DOHH2 (cell line): ENCODE data around the gene TIMM8B.

Experiments used
- H3F3A ChIP-seq: fragments of 200-600 bp; sonication (generic), shearing (Covaris generic); 2 replicates; pipeline ENCODE4 v1.6.0; 2016; ENCODE audit warnings: antibody characterized with exemption, mild to moderate bottlenecking; ENCODE audit not compliant: control insufficient read depth, insufficient read depth
- H3K27ac ChIP-seq: fragments of 200-600 bp; sonication (generic); 2 replicates; pipeline ENCODE4 v1.5.1; 2014; ENCODE audit warnings: low read depth, mild to moderate bottlenecking, low read length, moderate library complexity
- H3K27me3 ChIP-seq: fragments of 200-600 bp; sonication (generic); 2 replicates; pipeline ENCODE4 v1.6.1; 2014; ENCODE audit warnings: mild to moderate bottlenecking, low read length, mixed read lengths; ENCODE audit not compliant: control insufficient read depth
- H3K36me3 ChIP-seq: fragments of 200-600 bp; sonication (generic); 2 replicates; pipeline ENCODE4 v1.6.1; 2014; ENCODE audit warnings: mild to moderate bottlenecking, low read length, moderate library complexity, mixed read lengths; ENCODE audit not compliant: control insufficient read depth
- H3K4me1 ChIP-seq: fragments of 200-600 bp; sonication (generic); 2 replicates; pipeline ENCODE4 v1.6.1; 2014; ENCODE audit warnings: mild to moderate bottlenecking, low read length, mixed read lengths; ENCODE audit not compliant: control insufficient read depth
- H3K4me2 ChIP-seq: fragments of 200-600 bp; sonication (generic); 2 replicates; pipeline ENCODE4 v1.6.0; 2014; ENCODE audit warnings: mild to moderate bottlenecking, low read length, moderate library complexity
- H3K4me3 ChIP-seq: fragments of 200-600 bp; sonication (generic); 2 replicates; pipeline ENCODE4 v1.5.1; 2014; ENCODE audit warnings: mild to moderate bottlenecking, low read length, mixed read lengths
- H3K79me2 ChIP-seq: fragments of 200-600 bp; sonication (generic); 2 replicates; pipeline ENCODE4 v1.6.1; 2014; ENCODE audit warnings: mild to moderate bottlenecking, low read length, mixed read lengths; ENCODE audit not compliant: control insufficient read depth
- H3K9me2 ChIP-seq: fragments of 200-600 bp; sonication (generic); replicated peaks from 2 replicates; pipeline ENCODE4 v1.6.1; 2014; ENCODE audit warnings: mild to moderate bottlenecking, low read length, mixed read lengths; ENCODE audit not compliant: control insufficient read depth
- H3K9me3 ChIP-seq: fragments of 200-600 bp; sonication (generic); 2 replicates; pipeline ENCODE4 v1.6.1; 2014; ENCODE audit warnings: antibody characterized with exemption, low read length, mixed read lengths; ENCODE audit not compliant: control insufficient read depth, insufficient read depth
- H4K20me1 ChIP-seq: fragments of 200-600 bp; sonication (generic); 2 replicates; pipeline ENCODE4 v1.6.0; 2014; ENCODE audit warnings: low read depth, mild to moderate bottlenecking, antibody characterized with exemption, low read length, moderate library complexity; ENCODE audit not compliant: control insufficient read depth, insufficient read depth
- CTCF ChIP-seq: fragments of 200-600 bp; sonication (generic); IDR thresholded peaks from one replicate; pipeline ENCODE4 v1.5.1; 2014; ENCODE audit warnings: antibody characterized with exemption, mild to moderate bottlenecking, low read depth, low read length; ENCODE audit not compliant: poor library complexity, severe bottlenecking
- EZH2phosphoT487 ChIP-seq: fragments of 200-600 bp; sonication (generic); IDR thresholded peaks from 2 replicates; pipeline ENCODE4 v1.6.1; 2017; ENCODE audit warnings: borderline replicate concordance, mild to moderate bottlenecking, antibody characterized with exemption, low read length, moderate library complexity, mixed read lengths

Gene TIMM8B

GRCh38 chr11:112115386-112115785 is 28.8 kb upstream of the TIMM8B start:
- Histone ChIP-seq H3K4me1 (peaks cover 4% of the 10 kb centered on the region; the same call in 1 of the 2 replicates), H3K4me3 (no peak overlapping the region), H3K79me2 (no peaks in the 10 kb centered on the region), H3F3A (no peaks in the 10 kb centered on the region), H3K27me3 (no peaks in the 10 kb centered on the region), H3K27ac (no peak overlapping the region), H3K4me2 (no peak overlapping the region), H3K9me3 (no peaks in the 10 kb centered on the region), H4K20me1 (no peaks in the 10 kb centered on the region), H3K9me2 (no peaks in the 10 kb centered on the region), H3K36me3 (no peaks in the 10 kb centered on the region)
- TF ChIP-seq CTCF, result no peak
- TF ChIP-seq EZH2phosphoT487, result no peak

- no peaks in the 10 kb centered on the region for H3K79me2 ChIP-seq
- no peak overlapping the region for H3K4me2 ChIP-seq
- H3K27ac ChIP-seq, result no peak overlapping the region
- no peaks in the 10 kb centered on the region for H3K36me3 ChIP-seq
- no peak for TF ChIP-seq EZH2phosphoT487
- TF ChIP-seq CTCF, result no peak
- H3K4me3 ChIP-seq, result no peak overlapping the region
- no peaks in the 10 kb centered on the region for H3F3A ChIP-seq
- no peaks in the 10 kb centered on the region for H4K20me1 ChIP-seq
- H3K27me3 ChIP-seq, result no peaks in the 10 kb centered on the region
- H3K9me2 ChIP-seq, result no peaks in the 10 kb centered on the region
- H3K4me1 ChIP-seq, result peaks cover 4% of the 10 kb centered on the region; the same call in 1 of the 2 replicates
- no peaks in the 10 kb centered on the region for H3K9me3 ChIP-seq
Observed at GRCh38 chr11:112114460-112114859, 27.9 kb upstream of the TIMM8B start.

GRCh38 chr11:112113539-112114457 is 27.2 kb upstream of the TIMM8B start:
- H4K20me1 ChIP-seq, result no peaks in the 10 kb centered on the region
- H3K4me2 ChIP-seq, result peak overlapping the region; percentile 39
- H3K4me3 ChIP-seq, result no peak overlapping the region
- H3K36me3 ChIP-seq, result no peaks in the 10 kb centered on the region
- no peaks in the 10 kb centered on the region for H3K27me3 ChIP-seq
- no peaks in the 10 kb centered on the region for H3F3A ChIP-seq
- H3K4me1 ChIP-seq, result peaks cover 4% of the 10 kb centered on the region; the same call in 1 of the 2 replicates
- no peak for TF ChIP-seq EZH2phosphoT487
- TF ChIP-seq CTCF, result peak; percentile 60
- no peak overlapping the region for H3K27ac ChIP-seq
- no peaks in the 10 kb centered on the region for H3K79me2 ChIP-seq
- no peaks in the 10 kb centered on the region for H3K9me3 ChIP-seq
- no peaks in the 10 kb centered on the region for H3K9me2 ChIP-seq
